GM11168 (cell line): Measurements from ENCODE around the gene COX6B1.
"Not testable (repeated sequence)": the region's sequence is repeated elsewhere in the genome, so short reads cannot be mapped to it uniquely, and the experiment has no call there.

Experiments
- in situ Hi-C: fragments of 300-500 bp; cut with MboI; formaldehyde crosslinking; loops from one replicate; pipeline ENCODE4 v1.12.0; 2022; ENCODE audit warnings: low sequenced_read_pairs; ENCODE audit not compliant: unreplicated experiment

COX6B1 gene

GRCh38 chr19:35648017-35648961, at the start of gene COX6B1:
Gene COX6B1 (plus strand): TSS chr19:35648323. CDS start chr19:35651244, 2,921 bp downstream.
- in situ Hi-C loops = no loop called here

DNA sequence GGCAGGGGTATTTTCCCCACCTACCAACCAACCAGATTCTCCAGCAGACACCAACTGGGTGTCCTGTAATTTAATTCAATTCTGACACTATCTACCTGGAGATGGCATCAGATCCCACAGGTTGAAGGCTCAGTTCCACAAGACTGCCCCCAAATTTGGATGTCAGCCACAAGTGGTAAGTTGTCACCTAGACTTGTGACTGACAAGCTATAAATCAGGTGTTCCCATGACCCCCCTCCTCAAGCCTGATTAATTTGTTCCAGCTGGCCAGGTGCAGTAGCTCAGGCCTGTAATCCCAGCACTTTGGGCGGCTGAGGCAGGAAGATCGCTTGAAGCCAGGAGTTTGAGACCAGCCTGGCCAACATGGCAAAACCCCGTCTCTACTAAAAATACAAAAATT, 46.2 kb upstream of the COX6B1 start:
- in situ Hi-C loops = no loop called here

DNA sequence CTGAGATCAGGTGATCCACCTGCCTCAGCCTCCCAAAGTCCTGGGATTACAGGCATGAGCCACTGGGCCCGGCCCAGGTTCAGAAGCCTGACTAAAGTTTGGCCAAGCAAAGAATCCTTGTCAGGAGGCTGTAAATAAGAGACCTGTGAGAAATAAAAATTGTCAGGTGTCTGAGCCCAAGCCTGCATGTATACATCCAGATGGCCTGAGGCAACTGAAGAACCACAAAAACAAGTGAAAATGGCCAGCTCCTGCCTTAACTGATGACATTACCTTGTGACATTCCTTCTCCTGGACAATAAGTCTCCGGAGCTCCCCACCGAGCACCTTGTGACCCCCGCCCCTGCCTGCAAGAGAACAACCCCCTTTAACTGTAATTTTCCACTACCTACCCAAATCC, 43.7 kb upstream of the COX6B1 start:
- in situ Hi-C loops = not testable (repeated sequence)

DNA sequence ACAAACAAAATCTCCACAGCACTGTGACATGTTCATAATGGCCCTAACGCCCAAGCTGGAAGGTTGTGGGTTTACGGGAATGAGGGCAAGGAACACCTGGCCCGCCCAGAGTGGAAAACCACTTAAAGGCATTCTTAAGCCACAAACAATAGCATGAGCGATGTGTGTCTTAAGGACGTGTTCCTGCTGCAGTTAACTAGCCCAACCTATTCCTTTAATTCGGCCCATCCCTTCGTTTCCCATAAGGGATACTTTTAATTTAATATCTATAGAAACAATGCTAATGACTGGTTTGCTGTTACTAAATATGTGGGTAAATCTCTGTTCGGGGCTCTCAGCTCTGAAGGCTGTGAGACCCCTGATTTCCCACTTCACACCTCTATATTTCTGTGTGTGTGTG, 41.0 kb upstream of the COX6B1 start:
- in situ Hi-C loops = not testable (repeated sequence)

- in situ Hi-C loops = no loop called here
Observed at GRCh38 chr19:35607661-35608060, 40.5 kb upstream of the COX6B1 start.

GRCh38 chr19:35608251-35608650, 39.9 kb upstream of the COX6B1 start:
- in situ Hi-C loops = no loop called here

DNA sequence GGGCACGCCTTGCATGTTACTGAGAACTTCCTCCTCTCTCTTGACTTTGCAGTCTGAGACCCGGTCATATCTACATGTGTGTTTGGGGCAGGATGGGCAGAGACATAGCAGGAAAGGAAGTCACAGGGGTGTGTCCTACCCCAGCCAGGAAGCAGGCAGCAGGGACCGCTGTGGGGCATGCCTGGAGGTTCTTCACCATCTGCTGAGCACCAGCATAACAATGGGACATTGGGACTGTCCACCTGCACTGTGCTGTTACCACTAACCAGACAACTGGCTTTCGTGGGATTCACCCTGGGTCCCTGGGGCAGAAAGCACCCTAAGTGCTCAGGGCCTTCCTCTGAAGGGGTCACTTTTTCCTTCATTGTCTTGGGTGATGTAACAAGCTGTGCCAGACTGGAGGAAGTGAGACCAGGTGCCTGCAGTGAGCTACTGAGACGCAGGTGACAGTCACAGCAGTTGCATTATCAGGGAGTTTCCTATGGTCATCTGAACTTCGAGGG, 38.2 kb upstream of the COX6B1 start:
- in situ Hi-C loops = no loop called here

- in situ Hi-C loops = no loop called here
Observed at GRCh38 chr19:35612224-35612558, 35.9 kb upstream of the COX6B1 start.

GRCh38 chr19:35612559-35613321, 35.4 kb upstream of the COX6B1 start, which contains the start of gene HAUS5:
Gene HAUS5 (plus strand): TSS chr19:35612735. CDS start chr19:35612795, 60 bp downstream.
- in situ Hi-C loops = no loop called here

GRCh38 chr19:35613574-35613973, 34.5 kb upstream of the COX6B1 start:
- in situ Hi-C loops = no loop called here

- in situ Hi-C loops = no loop called here
Observed at GRCh38 chr19:35615036-35615435, 33.1 kb upstream of the COX6B1 start.

DNA sequence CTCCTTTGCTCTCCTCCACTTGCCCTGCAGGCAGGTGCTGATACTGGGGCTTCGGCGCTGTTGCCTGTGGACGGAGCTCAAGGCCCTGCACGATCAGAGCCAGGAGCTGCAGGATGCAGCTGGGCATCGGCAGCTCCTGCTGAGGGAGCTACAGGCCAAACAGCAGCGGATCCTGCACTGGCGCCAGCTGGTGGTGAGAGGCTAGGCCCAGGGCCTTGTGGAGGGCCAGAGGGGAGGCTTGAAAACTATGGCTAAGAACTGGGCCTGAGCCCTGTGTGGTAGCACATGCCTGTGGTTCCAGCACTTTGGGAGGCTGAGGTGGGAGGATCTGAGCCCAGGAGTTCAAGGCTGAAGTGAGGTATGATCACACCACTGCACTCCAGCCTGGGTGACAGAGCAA, 29.3 kb upstream of the COX6B1 start:
- in situ Hi-C loops = no loop called here

DNA sequence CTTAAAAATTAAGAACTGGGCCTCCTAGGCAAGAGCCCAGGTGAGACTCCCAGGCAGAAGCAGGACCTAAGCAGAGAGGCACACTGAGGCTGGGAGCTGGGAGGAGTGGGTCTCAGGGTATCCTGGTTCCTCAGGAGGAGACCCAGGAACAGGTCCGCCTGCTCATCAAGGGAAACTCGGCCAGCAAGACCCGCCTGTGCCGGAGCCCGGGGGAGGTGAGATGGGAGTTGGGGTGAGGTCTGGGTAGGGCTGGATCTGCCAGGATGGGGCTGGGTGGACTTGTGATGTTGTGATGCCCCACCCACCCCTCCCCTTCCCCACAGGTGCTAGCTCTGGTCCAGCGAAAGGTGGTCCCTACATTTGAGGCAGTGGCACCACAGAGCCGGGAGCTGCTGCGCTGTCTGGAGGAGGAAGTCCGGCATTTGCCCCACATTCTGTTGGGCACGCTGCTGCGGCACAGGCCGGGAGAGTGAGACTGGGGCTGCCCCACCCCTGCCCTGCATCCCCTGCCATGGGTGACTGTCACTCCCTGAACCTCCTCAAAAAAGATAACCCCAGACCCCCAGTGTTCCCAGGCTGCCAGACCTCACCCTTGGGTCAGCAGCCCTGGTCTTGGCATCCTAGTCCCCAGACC, 28.7 kb upstream of the COX6B1 start:
- in situ Hi-C loops = no loop called here

- in situ Hi-C loops = no loop called here
Observed at GRCh38 chr19:35620001-35620400, 28.1 kb upstream of the COX6B1 start.

DNA sequence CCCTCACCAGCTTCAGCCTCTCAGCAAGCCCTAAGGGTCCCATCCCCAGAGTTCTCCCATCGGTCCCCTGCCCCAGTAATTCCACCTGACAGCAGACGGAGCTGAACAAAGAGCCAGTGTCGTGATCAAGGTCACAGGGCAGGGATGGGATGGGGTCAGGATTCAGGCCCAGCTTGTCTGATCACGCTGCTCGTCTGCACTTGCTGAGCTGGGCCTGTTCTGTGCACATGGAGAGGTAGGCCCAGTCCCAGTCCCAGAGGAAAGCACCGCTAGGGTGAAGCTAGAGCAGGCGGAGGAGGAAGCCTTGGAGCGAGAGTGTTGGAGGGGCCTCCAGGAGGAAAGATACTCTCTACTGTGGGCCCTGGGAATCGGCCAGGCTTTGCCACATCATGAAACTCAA, 26.4 kb upstream of the COX6B1 start:
- in situ Hi-C loops = no loop called here

- in situ Hi-C loops = no loop called here
Observed at GRCh38 chr19:35622750-35623149, 25.4 kb upstream of the COX6B1 start.

GRCh38 chr19:35623327-35624010, 24.7 kb upstream of the COX6B1 start:
- in situ Hi-C loops = no loop called here

- in situ Hi-C loops = no loop called here
Observed at GRCh38 chr19:35628264-35628564, 19.9 kb upstream of the COX6B1 start.

DNA sequence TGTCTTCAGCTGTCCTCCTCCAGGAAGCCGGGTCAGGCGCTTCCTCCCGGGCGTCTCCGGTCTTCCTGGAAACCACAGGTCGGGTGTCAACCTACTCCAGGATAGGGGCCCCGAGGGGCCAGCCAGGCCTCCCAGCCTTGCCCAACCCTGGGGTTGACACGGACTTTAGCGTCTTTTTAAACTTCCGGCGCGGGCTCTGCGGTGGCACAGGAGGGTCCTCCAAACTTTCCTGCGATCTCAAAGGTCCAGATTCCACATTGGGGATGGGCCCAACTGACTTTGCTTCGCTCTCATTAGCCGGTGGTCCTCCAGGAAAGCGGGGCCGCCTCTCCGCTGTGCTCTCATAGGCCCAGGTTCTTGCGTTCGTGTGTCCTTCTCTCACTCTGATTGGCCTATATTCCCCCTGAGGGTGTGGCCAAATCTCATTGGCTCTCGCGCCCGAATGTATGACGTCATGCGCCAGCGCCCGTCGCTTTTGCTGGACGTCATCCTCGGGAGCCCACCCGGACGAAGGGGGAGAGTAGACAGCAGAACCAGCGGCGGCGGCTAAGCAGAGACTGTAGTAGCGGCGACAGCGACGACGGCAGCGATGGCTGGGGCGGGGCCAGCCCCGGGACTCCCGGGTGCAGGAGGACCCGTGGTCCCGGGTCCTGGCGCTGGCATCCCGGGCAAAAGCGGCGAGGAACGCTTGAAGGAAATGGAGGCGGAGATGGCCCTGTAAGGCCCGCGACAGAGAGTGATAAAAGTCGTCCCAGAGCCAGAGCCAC, 19.4 kb upstream of the COX6B1 start, which contains the start of gene RBM42:
Gene RBM42, plus strand, starts transcription at position 472 of the 767 bp plus-strand sequence. Its CDS starts 118 bp downstream, at position 590.
- in situ Hi-C loops = no loop called here

GRCh38 chr19:35629332-35629633, 18.8 kb upstream of the COX6B1 start:
- in situ Hi-C loops = no loop called here
